Measurements from ENCODE around the gene TMEM59. TPM values are rescaled to one million over a fixed set of nuclear protein-coding genes. Genes with fewer than 3 reads are reported as not detected.
A peak's percentile ranks its signal among the peaks of the same experiment; 100 is the strongest.
"Not testable (repeated sequence)": the region's sequence is repeated elsewhere in the genome, so short reads cannot be mapped to it uniquely, and the experiment has no call there.

TMEM59 gene
- total and polyA plus RNA-seq, 3 donors from 2014 or later: 209 to 338 (median 289) TPM

GRCh38 chr1:54096227-54096876, 43.3 kb upstream of the TMEM59 start:
- Histone ChIP-seq H3K27ac (no peak overlapping the region), H3K4me1 (peaks cover 11% of the 10 kb centered on the region), H3K4me3 (no peak overlapping the region), H3K27me3 (no peaks in the 10 kb centered on the region), H3K9me3 (no peaks in the 10 kb centered on the region), H3K36me3 (ENCODE audit: low read depth, missing control alignments) (no peaks in the 10 kb centered on the region)
- intact Hi-C loops (cut with DNase I; ENCODE audit: low total_unique reads): no loop called here
- 58 to 62% methylated on average over 25 of the region's 25 CpGs for WGBS, 2 donors
- TF ChIP-seq POLR2A (IDR thresholded peaks at IDR 0.05): no peak
- TF ChIP-seq, protein P1, sequence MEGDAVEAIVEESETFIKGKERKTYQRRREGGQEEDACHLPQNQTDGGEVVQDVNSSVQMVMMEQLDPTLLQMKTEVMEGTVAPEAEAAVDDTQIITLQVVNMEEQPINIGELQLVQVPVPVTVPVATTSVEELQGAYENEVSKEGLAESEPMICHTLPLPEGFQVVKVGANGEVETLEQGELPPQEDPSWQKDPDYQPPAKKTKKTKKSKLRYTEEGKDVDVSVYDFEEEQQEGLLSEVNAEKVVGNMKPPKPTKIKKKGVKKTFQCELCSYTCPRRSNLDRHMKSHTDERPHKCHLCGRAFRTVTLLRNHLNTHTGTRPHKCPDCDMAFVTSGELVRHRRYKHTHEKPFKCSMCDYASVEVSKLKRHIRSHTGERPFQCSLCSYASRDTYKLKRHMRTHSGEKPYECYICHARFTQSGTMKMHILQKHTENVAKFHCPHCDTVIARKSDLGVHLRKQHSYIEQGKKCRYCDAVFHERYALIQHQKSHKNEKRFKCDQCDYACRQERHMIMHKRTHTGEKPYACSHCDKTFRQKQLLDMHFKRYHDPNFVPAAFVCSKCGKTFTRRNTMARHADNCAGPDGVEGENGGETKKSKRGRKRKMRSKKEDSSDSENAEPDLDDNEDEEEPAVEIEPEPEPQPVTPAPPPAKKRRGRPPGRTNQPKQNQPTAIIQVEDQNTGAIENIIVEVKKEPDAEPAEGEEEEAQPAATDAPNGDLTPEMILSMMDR (IDR thresholded peaks at IDR 0.05): no peak
- no peak for DNase-seq

- no peak for DNase-seq
- 56 to 59% methylated on average over 8 of the region's 8 CpGs for WGBS, 2 donors
- no peaks in the 10 kb centered on the region for H3K27me3 ChIP-seq
- intact Hi-C loops (cut with DNase I; ENCODE audit: low total_unique reads): no loop called here
- no peaks in the 10 kb centered on the region for H3K9me3 ChIP-seq
- H3K4me1 ChIP-seq: peaks cover 11% of the 10 kb centered on the region
- H3K36me3 ChIP-seq (ENCODE audit: low read depth, missing control alignments): no peaks in the 10 kb centered on the region
- TF ChIP-seq POLR2A (IDR thresholded peaks at IDR 0.05): no peak
- TF ChIP-seq, protein P1 (IDR thresholded peaks at IDR 0.05): no peak
- peak overlapping the region in 1 of 2 donors; percentile 22 for H3K27ac ChIP-seq
- no peak overlapping the region for H3K4me3 ChIP-seq
Measured at GRCh38 chr1:54095546-54096226, 42.7 kb upstream of the TMEM59 start.

GRCh38 chr1:54094730-54095105, 41.7 kb upstream of the TMEM59 start:
- WGBS, 2 donors: 67 to 100% methylated on average over 1 of the region's 1 CpG
- intact Hi-C loops (cut with DNase I; ENCODE audit: low total_unique reads); DNase-seq; H3K4me3 ChIP-seq; H3K36me3 ChIP-seq (ENCODE audit: low read depth, missing control alignments); H3K9me3 ChIP-seq; H3K27ac ChIP-seq; H3K27me3 ChIP-seq: not testable (repeated sequence)
- peaks cover 11% of the 10 kb centered on the region for H3K4me1 ChIP-seq

DNA sequence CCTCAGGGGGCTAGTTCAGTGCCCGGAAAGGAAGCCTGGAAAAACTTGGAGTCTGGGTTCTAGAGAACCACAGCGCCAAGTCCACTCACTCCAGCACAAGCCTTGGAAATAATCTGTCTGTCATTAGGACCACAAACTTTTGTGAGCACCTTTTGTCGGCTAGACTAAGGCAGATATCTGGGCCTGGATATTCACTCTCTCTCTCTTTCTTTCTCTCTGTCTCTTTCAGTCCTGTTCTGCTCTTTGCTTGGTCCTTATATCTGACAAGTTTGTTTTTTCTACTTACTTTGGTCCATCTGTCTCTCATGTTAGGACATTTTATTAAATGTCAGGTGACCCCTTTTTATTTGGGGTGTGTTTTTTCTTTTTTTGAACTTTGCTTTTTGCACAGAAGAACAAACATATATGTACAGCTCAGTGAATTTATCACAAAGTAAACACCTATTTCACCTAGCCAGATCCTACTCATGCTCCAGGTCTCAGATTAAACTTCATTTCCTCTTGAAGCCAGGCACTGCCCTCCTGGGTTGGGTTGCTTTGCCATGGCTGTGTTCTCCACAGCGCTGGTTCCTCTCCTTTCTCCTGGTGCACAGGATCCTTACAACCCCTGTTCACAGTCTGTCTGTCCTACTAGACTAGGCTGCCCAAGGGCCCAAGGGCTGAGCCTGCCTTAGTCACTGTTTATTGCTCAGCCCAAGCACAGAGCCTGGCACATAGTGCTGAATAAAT, 41.2 kb upstream of the TMEM59 start:
- WGBS, 2 donors: 82 to 85% methylated on average over 4 of the region's 4 CpGs

GRCh38 chr1:54091666-54092065, 38.7 kb upstream of the TMEM59 start:
- Histone ChIP-seq H3K27me3 (no peaks in the 10 kb centered on the region), H3K9me3 (no peaks in the 10 kb centered on the region), H3K27ac (no peak overlapping the region), H3K4me1 (peaks cover 11% of the 10 kb centered on the region), H3K4me3 (no peak overlapping the region), H3K36me3 (ENCODE audit: low read depth, missing control alignments) (no peaks in the 10 kb centered on the region)
- no peak for DNase-seq
- WGBS, 2 donors: 87 to 93% methylated on average over 3 of the region's 3 CpGs
- intact Hi-C loops (cut with DNase I; ENCODE audit: low total_unique reads): no loop called here
- TF ChIP-seq, protein P1 (IDR thresholded peaks at IDR 0.05): no peak
- TF ChIP-seq POLR2A (IDR thresholded peaks at IDR 0.05): no peak

More for the DNA sequence above, 41.2 kb upstream of the TMEM59 start:
- Histone ChIP-seq H3K27ac (no peak overlapping the region), H3K9me3 (no peaks in the 10 kb centered on the region), H3K4me1 (peaks cover 11% of the 10 kb centered on the region), H3K36me3 (ENCODE audit: low read depth, missing control alignments) (no peaks in the 10 kb centered on the region), H3K27me3 (no peaks in the 10 kb centered on the region), H3K4me3 (no peak overlapping the region)
- no peak for TF ChIP-seq POLR2A (IDR thresholded peaks at IDR 0.05)
- TF ChIP-seq, protein P1 (IDR thresholded peaks at IDR 0.05): no peak
- intact Hi-C loops (cut with DNase I; ENCODE audit: low total_unique reads): no loop called here
- no peak for DNase-seq
